ENCODE measurements around the gene SASH1. TPM values are rescaled to one million over a fixed set of nuclear protein-coding genes. Genes with fewer than 3 reads are reported as not detected.

Gene SASH1
- total and polyA plus RNA-seq, 11 donors: 10.7 to 47.5 (median 28.2) TPM

- WGBS, 4 donors: 90 to 97% (median 94%) methylated on average over 7 of the region's 7 CpGs
- Histone ChIP-seq H3K9me3 (no peaks in the 10 kb centered on the region), H3K4me1 (peaks cover 0 to 56% (median 31%) of the 10 kb centered on the region in 12 donors), H3K27ac (peak overlapping the region in 2 of 12 donors; percentile 6 to 50), H3K4me3 (no peak overlapping the region), H3K36me3 (peaks cover 0 to 11% (median 0%) of the 10 kb centered on the region in 9 donors), H3K27me3 (no peaks in the 10 kb centered on the region)
- ATAC-seq: no peak
- intact Hi-C loops (cut with DNase I): loop anchor here in 1 of 10 donors (5.0 kb wide), 1 partner anchor 37 kb away; no protein-coding TSS in a partner anchor
- TF ChIP-seq POLR2A (IDR thresholded peaks at IDR 0.05) (no peak), CTCF (IDR thresholded peaks at IDR 0.05) (no peak)
- no peak for DNase-seq
Measured at GRCh38 chr6:148453906-148454305, 111.3 kb downstream of the SASH1 start.

GRCh38 chr6:148455225-148455624, 112.6 kb downstream of the SASH1 start:
- Histone ChIP-seq H3K4me3 (no peak overlapping the region), H3K27ac (peak overlapping the region in 6 of 12 donors; percentile 14 to 54 (median 42)), H3K4me1 (peaks cover 0 to 56% (median 30%) of the 10 kb centered on the region in 12 donors), H3K9me3 (no peaks in the 10 kb centered on the region), H3K36me3 (peaks cover 0 to 6% (median 0%) of the 10 kb centered on the region in 9 donors), H3K27me3 (no peaks in the 10 kb centered on the region)
- intact Hi-C loops (cut with DNase I): no loop called here
- no peak for TF ChIP-seq CTCF (IDR thresholded peaks at IDR 0.05)
- no peak for TF ChIP-seq POLR2A (IDR thresholded peaks at IDR 0.05)
- peak in 1 of 5 donors; percentile 29 for DNase-seq
- 36 to 51% (median 43%) methylated on average over 10 of the region's 10 CpGs for WGBS, 4 donors
- ATAC-seq: peak in 3 of 4 donors; percentile 47 to 71 (median 54)

GRCh38 chr6:148455674-148456558, 113.3 kb downstream of the SASH1 start:
- intact Hi-C loops (cut with DNase I): no loop called here

More at GRCh38 chr6:148455674-148456558, 113.3 kb downstream of the SASH1 start:
- WGBS, 4 donors: 80 to 90% (median 82%) methylated on average over 19 to 20 of the region's 20 CpGs
- H3K27me3 ChIP-seq: no peaks in the 10 kb centered on the region
- TF ChIP-seq POLR2A (IDR thresholded peaks at IDR 0.05) (no peak), CTCF (IDR thresholded peaks at IDR 0.05) (no peak)
- H3K4me1 ChIP-seq: peaks cover 0 to 56% (median 30%) of the 10 kb centered on the region in 12 donors
- H3K4me3 ChIP-seq: no peak overlapping the region
- peaks cover 0 to 6% (median 0%) of the 10 kb centered on the region in 9 donors for H3K36me3 ChIP-seq
- H3K9me3 ChIP-seq: no peaks in the 10 kb centered on the region
- H3K27ac ChIP-seq: peak overlapping the region in 7 of 12 donors; percentile 8 to 54 (median 35)
- ATAC-seq (peak in 1 of 4 donors; percentile 2), DNase-seq (no peak)

All from heart left ventricle (tissue), 16 donors.